ENCODE data around the gene ABCB8.

The ABCB8 gene

GRCh38 chr7:151078233-151079040 is 50.2 kb downstream of the ABCB8 start:
- H3K27ac ChIP-seq = peak overlapping the region in 7 of 21 experiments; percentile 4 to 64 (median 44)
- no peak overlapping the region for H3K4me3 ChIP-seq

- H3K27ac ChIP-seq = peak overlapping the region in 13 of 21 experiments; percentile 91 to 98 (median 96)
- H3K4me3 ChIP-seq = peak overlapping the region; percentile 75 to 98 (median 91)
Observed at GRCh38 chr7:151079199-151079910, 51.1 kb downstream of the ABCB8 start.

- Histone ChIP-seq H3K4me3 (peak overlapping the region; percentile 75 to 98 (median 91)), H3K27ac (peak overlapping the region; percentile 68 to 98 (median 96))
Observed at GRCh38 chr7:151080067-151080521, 51.8 kb downstream of the ABCB8 start.

- peak within 1 kb of the TSS; percentile 75 to 98 (median 91) for H3K4me3 ChIP-seq
- H3K27ac ChIP-seq = peak within 1 kb of the TSS; percentile 68 to 98 (median 96)
Observed at GRCh38 chr7:151080522-151081169, 52.4 kb downstream of the ABCB8 start, which contains the start of gene FASTK. Gene FASTK (minus strand): TSS chr7:151080809. CDS start chr7:151080766, 43 bp downstream.

- peak overlapping the region; percentile 75 to 98 (median 91) for H3K4me3 ChIP-seq
- peak overlapping the region; percentile 58 to 98 (median 96) for H3K27ac ChIP-seq
Observed at GRCh38 chr7:151081170-151082101, 53.2 kb downstream of the ABCB8 start.

- peak overlapping the region in 20 of 21 experiments; percentile 82 to 98 (median 96) for H3K27ac ChIP-seq
- H3K4me3 ChIP-seq = peak overlapping the region; percentile 71 to 92 (median 85)
Observed at GRCh38 chr7:151082141-151083070, 54.2 kb downstream of the ABCB8 start.

- H3K27ac ChIP-seq = peak within 1 kb of the TSS; percentile 66 to 97 (median 94)
Observed at GRCh38 chr7:151083071-151083823, 55.0 kb downstream of the ABCB8 start, which contains the start of gene TMUB1. Gene TMUB1 (minus strand): TSS chr7:151083493. CDS start chr7:151082563, 930 bp downstream.

GRCh38 chr7:151083824-151084160 is 55.5 kb downstream of the ABCB8 start:
- H3K27ac ChIP-seq = peak overlapping the region in 14 of 21 experiments; percentile 83 to 97 (median 96)
- H3K4me3 ChIP-seq = peak overlapping the region; percentile 71 to 92 (median 85)

More at GRCh38 chr7:151083071-151083823, 55.0 kb downstream of the ABCB8 start, which contains the start of gene TMUB1:
- H3K4me3 ChIP-seq = peak within 1 kb of the TSS; percentile 71 to 92 (median 85)

- peak overlapping the region in 14 of 21 experiments; percentile 59 to 90 (median 78) for H3K27ac ChIP-seq
- peak overlapping the region in 1 of 7 experiments; percentile 62 for H3K4me3 ChIP-seq
Observed at GRCh38 chr7:151085329-151085690, 57.1 kb downstream of the ABCB8 start.

GRCh38 chr7:151085691-151086620 is 57.7 kb downstream of the ABCB8 start, which contains the start of gene AGAP3:
Gene AGAP3 (plus strand): TSS chr7:151086475. CDS start chr7:151086742, 267 bp downstream.
- Histone ChIP-seq H3K27ac (peak within 1 kb of the TSS; percentile 29 to 95 (median 86)), H3K4me3 (peak within 1 kb of the TSS; percentile 47 to 83 (median 69))

- Histone ChIP-seq H3K27ac (peak overlapping the region; percentile 29 to 95 (median 86)), H3K4me3 (peak overlapping the region; percentile 47 to 83 (median 69))
Observed at GRCh38 chr7:151086802-151087244, 58.6 kb downstream of the ABCB8 start.

- Histone ChIP-seq H3K27ac (peak overlapping the region; percentile 53 to 95 (median 86)), H3K4me3 (peak overlapping the region; percentile 47 to 83 (median 69))
Observed at GRCh38 chr7:151087245-151088018, 59.2 kb downstream of the ABCB8 start.

GRCh38 chr7:151088019-151088855 is 60.0 kb downstream of the ABCB8 start:
- Histone ChIP-seq H3K27ac (peak overlapping the region; percentile 53 to 95 (median 86)), H3K4me3 (peak overlapping the region; percentile 47 to 83 (median 69))

All from skin epidermis (tissue), 12 donors.